ENCODE data around the gene GFM2.
"Not testable (repeated sequence)": the region's sequence is repeated elsewhere in the genome, so short reads cannot be mapped to it uniquely, and the experiment has no call there.

GFM2 gene

DNA sequence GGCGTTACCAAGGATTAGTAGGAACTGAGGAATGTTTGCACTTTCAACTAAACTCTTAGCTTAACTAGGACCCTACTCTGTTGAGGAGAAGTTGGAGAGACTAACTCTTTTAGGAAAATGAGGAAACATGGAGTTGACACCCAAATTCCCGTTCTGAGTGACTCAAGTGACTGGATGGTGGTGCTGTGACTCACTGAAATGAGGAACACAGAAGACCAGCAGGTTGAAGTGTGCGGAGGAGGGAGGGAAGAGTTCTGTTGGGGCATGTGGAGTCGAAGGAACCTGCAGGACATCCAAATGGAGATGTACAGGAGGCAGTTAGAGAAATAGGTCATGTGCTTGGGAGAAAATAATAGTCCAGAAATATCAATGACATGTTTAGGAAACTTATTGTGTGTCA lies 73.7 kb downstream of the GFM2 start:
- no peak for DNase-seq

DNA sequence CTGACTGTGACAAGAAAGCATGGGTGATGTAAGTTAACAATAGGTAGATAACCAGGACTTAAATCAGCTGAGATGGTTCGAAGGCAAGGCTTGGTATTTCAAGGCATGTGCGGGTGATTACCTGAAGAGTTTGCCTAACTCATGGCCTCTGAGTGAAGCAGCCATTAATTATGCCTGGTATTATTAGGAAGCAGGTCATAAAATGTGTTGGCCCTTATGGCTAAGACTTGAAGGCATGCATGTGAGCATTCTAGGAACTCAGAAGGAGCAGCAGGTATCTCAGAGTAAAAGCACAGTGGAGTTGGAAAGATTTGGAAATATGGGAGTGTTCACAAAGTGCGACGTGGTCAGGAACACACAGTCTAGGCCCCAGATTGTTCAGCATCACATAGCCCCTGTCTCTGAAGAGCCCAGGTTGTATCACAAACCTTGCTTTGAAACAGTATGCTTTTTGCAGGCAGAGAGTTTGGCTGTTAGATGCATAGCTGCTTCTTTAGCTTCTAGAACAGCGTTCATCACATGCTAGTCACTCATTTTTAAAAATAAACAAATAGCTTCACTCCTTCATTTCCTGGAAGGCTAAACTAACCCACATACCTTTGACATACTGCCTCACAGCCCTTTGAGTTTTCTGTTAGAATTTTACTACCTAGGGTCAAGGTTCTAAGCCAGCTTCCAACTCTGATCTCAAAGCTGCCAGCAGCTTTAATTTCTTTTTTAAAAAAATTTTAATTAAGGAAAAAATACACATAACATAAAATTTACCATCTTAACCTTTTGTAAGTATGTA lies 79.8 kb downstream of the GFM2 start:
- DNase-seq: no peak

DNA sequence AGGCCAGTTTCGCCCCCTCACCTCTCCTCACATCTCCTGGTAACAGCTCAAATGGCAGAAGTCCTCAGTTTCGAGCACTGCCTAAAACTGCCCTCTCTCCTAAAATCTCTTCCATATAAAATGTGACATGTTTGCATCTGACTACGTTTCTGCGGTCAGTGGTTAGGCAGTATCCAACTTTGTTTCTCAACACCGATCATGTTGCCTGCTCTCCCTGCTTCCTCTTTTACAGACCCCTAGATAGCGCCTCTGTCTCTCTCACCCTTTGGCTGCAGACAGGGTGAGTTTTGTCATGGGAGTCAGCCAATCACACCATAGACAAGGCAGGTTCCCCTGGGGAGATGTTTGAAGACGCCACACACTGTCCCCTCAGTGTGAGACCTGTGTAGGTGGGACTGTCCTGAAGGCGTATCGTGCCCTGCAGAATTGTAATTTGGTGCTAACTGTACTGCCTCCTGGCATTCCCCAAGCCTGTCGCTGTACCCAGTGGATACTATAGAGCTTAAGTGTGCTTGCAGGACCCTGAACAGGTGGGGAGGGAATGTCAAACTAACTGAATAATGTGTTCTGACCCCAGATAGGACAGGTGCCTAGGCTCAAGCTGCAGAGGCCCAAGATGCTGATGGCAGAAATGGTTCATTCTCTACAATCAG lies 80.8 kb downstream of the GFM2 start:
- DNase-seq: no peak

DNA sequence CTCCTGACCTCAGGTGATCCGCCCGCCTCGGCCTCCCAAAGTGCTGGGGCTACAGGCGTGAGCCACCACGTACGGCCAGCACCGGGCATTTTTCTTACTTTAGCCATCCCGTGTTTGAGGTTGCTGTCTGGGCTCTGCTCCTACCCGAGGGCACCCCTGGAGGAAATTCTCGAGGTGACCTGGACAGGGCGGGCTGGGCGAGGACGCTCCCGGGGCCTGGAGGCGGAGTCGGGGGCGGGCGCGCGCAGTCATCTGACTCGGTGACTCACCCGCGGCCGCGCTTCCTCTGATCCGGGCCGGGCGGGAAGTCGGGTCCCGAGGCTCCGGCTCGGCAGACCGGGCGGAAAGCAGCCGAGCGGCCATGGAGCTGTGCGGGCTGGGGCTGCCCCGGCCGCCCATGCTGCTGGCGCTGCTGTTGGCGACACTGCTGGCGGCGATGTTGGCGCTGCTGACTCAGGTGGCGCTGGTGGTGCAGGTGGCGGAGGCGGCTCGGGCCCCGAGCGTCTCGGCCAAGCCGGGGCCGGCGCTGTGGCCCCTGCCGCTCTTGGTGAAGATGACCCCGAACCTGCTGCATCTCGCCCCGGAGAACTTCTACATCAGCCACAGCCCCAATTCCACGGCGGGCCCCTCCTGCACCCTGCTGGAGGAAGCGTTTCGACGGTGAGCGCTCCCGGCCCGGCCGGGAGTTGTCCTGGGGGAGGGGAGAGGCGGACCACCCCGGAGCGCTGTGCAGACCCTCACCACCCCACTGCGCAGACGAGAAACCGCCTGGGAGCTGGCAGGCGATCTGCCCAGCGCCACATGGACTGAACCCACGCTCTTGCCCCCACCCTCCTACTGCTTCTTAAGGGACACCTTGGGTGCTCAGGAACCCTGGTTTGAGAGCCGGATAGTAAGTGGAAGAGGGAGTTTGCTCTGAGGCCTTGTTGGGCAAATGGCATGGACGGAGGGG lies 81.7 kb downstream of the GFM2 start, which contains the start of gene HEXB:
TSS of gene HEXB (plus strand) at position 334 of the 952 bp plus-strand sequence. CDS start at position 362, 28 bp downstream.
- DNase-seq: peak; percentile 46

DNA sequence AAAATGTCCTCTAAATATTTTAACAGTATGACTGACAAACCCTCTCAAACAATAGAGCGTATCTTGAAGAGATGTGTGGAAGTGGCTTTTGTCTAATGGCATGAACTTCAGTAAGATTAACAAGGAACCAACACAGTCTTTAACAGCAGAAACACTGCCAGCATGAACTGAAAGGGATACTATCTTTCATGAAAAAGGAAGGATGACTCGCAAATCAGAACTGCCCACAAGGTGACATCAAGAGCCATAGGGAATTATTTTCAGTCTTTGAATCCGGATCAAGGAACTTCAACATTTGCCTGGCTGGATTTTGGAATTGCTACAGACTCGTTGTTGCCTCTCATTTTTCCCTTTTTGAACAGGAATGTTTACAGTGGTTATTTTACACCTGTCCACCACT lies 87.0 kb downstream of the GFM2 start:
- DNase-seq: no peak

DNA sequence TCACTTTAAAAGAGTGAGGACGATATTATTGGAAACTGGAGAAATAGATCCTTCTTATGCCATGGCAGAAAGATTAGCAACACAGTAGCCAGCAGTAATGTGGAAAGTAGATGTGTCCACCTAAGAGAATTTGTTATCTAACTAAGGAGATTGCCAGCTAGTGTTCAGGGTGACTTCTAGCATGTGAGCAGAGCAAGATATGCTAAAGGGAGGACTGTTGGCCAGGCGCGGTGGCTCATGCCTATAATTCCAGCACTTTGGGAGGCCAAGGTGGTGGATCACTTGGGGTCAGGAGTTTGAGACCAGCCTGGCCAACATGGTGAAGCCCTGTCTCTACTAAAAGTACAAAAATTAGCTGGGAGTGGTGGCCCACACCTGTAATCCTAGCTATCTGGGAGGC lies 87.6 kb downstream of the GFM2 start:
- not testable (repeated sequence) for DNase-seq

DNA sequence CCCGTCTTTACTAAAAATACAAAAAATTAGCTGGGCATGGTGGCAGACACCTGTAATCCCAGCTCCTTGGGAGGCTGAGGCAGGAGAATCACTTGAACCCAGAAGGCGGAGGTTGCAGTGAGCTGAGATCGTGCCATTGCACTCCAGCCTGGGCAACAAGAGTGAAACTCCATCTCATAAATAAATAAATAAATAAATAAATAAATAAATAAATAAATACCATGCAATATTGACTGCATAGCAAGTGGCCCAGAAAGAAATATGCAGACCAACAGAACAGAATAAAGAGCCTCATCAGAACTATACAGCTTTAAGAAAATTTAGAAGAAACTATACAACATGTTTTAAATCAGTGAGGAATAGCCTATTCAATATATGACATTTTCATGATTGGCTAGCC lies 88.8 kb downstream of the GFM2 start:
- DNase-seq: not testable (repeated sequence)

DNA sequence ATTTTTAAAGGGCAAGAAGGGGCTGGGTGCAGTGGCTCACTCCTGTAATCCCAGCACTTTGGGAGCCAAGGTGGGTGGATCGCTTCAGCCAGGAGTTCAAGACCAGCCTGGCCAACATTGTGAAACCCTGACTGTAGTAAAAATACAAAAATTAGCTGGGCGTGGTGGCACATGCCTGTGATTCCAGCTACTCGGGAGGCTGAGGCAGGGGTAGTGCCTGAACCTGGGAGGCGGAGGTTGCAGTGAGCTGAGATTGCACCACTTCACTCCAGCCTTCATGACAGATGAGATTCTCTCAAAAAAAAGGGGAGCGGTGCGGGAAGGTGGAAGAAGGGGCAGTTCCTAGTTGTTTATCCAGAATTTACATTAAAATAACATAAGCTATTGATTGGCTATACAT lies 90.5 kb downstream of the GFM2 start:
- DNase-seq: not testable (repeated sequence)

DNA sequence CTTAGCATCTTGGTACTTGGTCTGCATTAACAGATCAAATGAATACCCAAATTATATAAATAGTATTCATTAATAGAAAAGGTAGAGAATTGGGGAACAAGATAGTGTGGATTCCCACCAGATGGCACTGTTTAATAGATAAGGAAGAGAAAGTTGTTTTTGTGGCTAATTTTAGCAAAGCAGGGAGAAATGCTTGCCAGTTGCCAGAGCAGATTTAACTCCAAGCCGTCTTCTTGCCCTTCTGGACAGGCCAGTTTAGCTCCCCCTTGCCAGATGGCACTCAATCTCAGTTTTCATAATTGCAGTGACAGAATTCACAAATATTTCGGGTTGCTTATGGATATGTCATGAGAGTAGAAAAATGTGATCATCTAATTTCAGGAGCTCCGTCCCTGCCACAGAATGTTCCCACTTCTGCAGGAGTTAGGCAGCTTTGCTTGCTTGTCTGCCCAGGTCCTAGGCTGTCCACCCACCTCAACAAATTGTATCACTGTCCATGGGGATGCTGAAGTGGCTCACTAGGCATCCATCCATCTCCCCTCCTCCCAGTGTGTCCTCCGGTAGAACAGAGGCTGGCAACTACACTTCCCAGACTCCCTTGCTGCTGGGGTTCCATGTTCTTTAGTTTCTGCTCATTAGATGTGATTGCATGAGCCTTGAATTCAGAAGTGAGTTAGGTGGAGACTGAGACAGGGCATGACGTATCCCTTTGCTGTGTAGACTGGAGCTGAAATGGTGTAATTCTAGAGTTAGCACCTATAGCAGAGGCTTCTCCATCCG lies 93.7 kb downstream of the GFM2 start:
- DNase-seq: no peak

DNA sequence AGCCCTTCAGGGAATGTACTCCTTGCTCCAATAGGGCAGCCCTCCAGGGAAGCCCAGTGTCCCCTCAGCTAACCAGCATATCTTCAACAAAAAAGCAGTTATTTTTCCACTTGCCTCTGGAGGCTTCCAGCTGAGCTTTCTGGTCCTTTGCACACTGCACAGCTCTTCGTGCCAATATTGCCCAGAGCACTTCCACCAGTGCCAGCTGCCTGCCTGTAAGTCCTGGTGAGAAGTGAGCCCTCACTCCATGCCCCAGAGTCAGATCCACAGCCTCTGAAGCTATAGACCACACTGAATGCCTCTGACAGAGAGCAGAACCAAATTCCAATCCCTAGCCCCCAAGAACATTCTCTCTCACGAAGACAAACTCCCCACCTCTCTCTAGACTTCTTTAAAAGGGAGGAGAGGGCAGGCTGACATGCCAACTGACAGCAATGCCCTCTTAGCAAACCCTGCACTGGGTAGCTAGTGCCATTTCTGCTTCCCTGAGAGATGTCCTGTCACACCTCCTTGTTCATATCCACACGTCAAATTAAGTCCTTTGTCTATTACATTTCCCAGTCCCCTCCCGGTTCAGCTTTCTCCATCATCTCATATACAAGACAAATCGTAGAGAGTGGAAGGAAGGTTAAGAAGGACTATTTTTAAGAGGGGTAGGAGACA lies 94.6 kb downstream of the GFM2 start:
- DNase-seq: no peak
